Osteocyte (in vitro differentiated cells): ENCODE results near the gene FBP2. TPM values are rescaled to one million over a fixed set of nuclear protein-coding genes. Genes with fewer than 3 reads are reported as not detected.

Experiments used
- DNase-seq: peaks from one replicate; pipeline ENCODE4 v3.0.0; 2021; ENCODE audit warnings: mixed read lengths; ENCODE audit not compliant: unreplicated experiment; ENCODE audit errors: extremely low spot score
- H3K27ac Mint-ChIP-seq: one replicate; pipeline ENCODE4 v1.8.0; 2021; ENCODE audit warnings: mild to moderate bottlenecking, mixed read lengths; ENCODE audit not compliant: unreplicated experiment
- H3K27me3 Mint-ChIP-seq: one replicate; pipeline ENCODE4 v1.8.0; 2021; ENCODE audit warnings: mixed read lengths; ENCODE audit not compliant: unreplicated experiment
- H3K36me3 Mint-ChIP-seq: one replicate; pipeline ENCODE4 v1.8.0; 2021; ENCODE audit warnings: mixed read lengths; ENCODE audit not compliant: unreplicated experiment
- H3K4me1 Mint-ChIP-seq: one replicate; pipeline ENCODE4 v1.8.0; 2021; ENCODE audit warnings: mixed read lengths; ENCODE audit not compliant: unreplicated experiment
- H3K4me3 Mint-ChIP-seq: one replicate; pipeline ENCODE4 v1.8.0; 2021; ENCODE audit warnings: mild to moderate bottlenecking, moderate library complexity, mixed read lengths; ENCODE audit not compliant: unreplicated experiment
- H3K9me3 Mint-ChIP-seq: one replicate; pipeline ENCODE4 v1.8.0; 2021; ENCODE audit warnings: mixed read lengths; ENCODE audit not compliant: unreplicated experiment
- CTCF ChIP-seq: fragments of 200-600 bp; sonication (generic); IDR thresholded peaks from 2 replicates; pipeline ENCODE4 v1.5.0; 2021; ENCODE audit warnings: antibody characterized with exemption, mild to moderate bottlenecking, moderate library complexity
- total RNA-seq: library from RNA; stranded (reverse); gene quantifications from 2 replicates; pipeline ENCODE4 v1.2.1, GENCODE V29; 2021

FBP2 gene
- total RNA-seq, 1 donor from 2014 or later, result not detected

DNA sequence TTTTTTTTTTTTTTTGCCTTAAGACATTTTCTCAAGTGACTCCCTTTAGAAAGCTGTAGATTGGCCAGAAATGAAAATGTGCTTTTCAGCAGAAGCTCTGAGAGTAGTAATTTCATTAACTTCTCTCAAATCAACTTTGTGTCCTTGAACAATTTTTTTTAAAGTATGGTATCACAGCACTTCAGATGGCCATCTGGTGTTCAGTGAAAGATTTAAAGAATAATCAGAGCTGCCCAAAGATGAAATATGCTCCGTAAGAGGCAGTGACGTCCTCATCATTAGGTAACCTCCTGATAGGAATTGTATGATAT is 81.7 kb downstream of the FBP2 start:
- peaks cover 5% of the 10 kb centered on the region for H3K9me3 Mint-ChIP-seq
- H3K27me3 Mint-ChIP-seq, result no peaks in the 10 kb centered on the region
- no peaks in the 10 kb centered on the region for H3K36me3 Mint-ChIP-seq
- no peak for TF ChIP-seq CTCF
- peak overlapping the region; percentile 10 for H3K4me3 Mint-ChIP-seq
- peaks cover 25% of the 10 kb centered on the region for H3K4me1 Mint-ChIP-seq
- no peak for DNase-seq
- H3K27ac Mint-ChIP-seq, result peak overlapping the region; percentile 73

DNA sequence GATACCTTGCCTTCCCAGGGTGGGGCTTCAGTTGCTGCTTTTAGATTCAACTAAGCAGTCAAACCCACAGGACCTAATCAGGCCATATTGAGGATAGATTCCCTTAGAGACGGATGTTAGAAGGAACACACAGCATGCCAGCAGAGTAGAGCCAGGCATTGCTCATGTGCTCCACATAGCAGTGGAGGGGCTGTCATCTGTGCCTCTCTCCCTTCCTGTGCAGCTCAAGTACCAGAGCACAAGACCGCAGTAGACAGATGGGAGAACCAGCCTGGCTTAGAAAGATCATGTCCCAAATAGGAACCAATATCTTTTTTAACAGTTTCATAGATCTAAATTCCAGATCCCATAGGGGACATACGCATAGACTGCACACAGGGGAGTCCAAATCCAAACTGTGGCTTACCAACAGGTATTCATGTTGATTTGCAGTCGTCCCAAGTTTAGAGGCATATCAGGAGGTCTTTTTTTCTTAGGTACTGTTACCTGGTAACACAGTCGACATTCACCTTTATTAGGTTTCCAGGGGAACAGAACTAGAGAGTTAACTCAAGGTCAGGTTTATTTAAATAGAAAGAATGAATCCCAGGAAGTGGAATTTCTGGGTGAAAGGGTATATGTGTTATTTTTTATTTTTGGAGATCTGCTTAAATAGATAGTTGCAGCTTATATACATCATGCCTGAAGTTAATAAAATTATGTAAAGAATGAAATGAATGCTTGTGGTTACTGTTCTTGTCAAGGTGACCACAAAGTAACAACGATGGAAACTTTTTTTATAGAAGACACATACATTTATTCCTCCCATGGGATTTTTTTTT is 82.3 kb downstream of the FBP2 start:
- Mint-ChIP-seq H3K4me1 (peaks cover 25% of the 10 kb centered on the region), H3K9me3 (peaks cover 5% of the 10 kb centered on the region), H3K4me3 (no peak overlapping the region), H3K27ac (peak overlapping the region; percentile 73), H3K36me3 (no peaks in the 10 kb centered on the region), H3K27me3 (no peaks in the 10 kb centered on the region)
- no peak for DNase-seq
- no peak for TF ChIP-seq CTCF

Other genes starting within 250 kb of the FBP2 start
- 14.6 and 15.2 TPM in 2 replicates for gene PCAT7, start 38.7 kb downstream of the FBP2 start, total RNA-seq
- not detected in 2 replicates for gene FBP1, start 45.7 kb upstream of the FBP2 start, total RNA-seq
- 104 and 108 TPM in 2 replicates for gene AOPEP, start 132.9 kb upstream of the FBP2 start, total RNA-seq